T-cell (primary cell): Measurements from ENCODE around the gene SLC35A4. TPM values are rescaled to one million over a fixed set of nuclear protein-coding genes. Genes with fewer than 3 reads are reported as not detected.

Source experiments
- ATAC-seq, 4 experiments: fragments of 200-7000 bp in 3 of 4; fragments of 150-1000 bp in 1 of 4; cut with Tn5 transposase; replicated peaks in 1 of 4; 1 replicate in 3 of 4; 2 replicates in 1 of 4; pipeline ENCODE4 v1.10.0; 2021; ENCODE audit warnings: moderate library complexity in 3 of 4, mild to moderate bottlenecking in 2 of 4, moderate number of reproducible peaks in 1 of 4
- CTCF ChIA-PET, 2 donors: fragments of 300-600 bp; sonication (Branson Sonifier 250); formaldehyde crosslinking; loops; one replicate each; lab custom pipeline; 2022; ENCODE audit warnings: antibody characterized with exemption in 2 of 2; lab: Charles Lee
- POLR2A ChIA-PET, 2 donors: fragments of 300-600 bp; sonication (Branson Sonifier 250); formaldehyde crosslinking; loops; one replicate each; lab custom pipeline; 2022; ENCODE audit warnings: antibody characterized with exemption in 2 of 2; lab: Charles Lee
- DNase-seq, 35 experiments: peaks; one replicate each; pipeline versions ENCODE4 v3.0.0 to v3.0.0-alpha.2; 2013 to 2023
- H3K27ac ChIP-seq: one replicate; pipeline ENCODE4 v1.5.1; 2013; ENCODE audit warnings: low read length
- H3K27me3 ChIP-seq, 2 experiments: replicated peaks in 1 of 2; 1 replicate in 1 of 2; 2 replicates in 1 of 2; pipeline versions ENCODE4 v1.6.1 to v1.7.0; 2013; ENCODE audit warnings: low read length in 1 of 2, mixed read lengths in 1 of 2; ENCODE audit not compliant: control insufficient read depth in 2 of 2, insufficient read depth in 2 of 2; ENCODE audit errors: extremely low read depth in 1 of 2
- H3K36me3 ChIP-seq, 2 donors: 1 replicate in 1 of 2; 2 replicates in 1 of 2; pipeline versions ENCODE4 v1.6.1 to v1.7.0; 2013; ENCODE audit warnings: low read length in 1 of 2; ENCODE audit not compliant: control insufficient read depth in 2 of 2, insufficient read depth in 1 of 2; ENCODE audit errors: extremely low read depth in 1 of 2
- H3K4me1 ChIP-seq, 2 experiments: 1 replicate in 1 of 2; 2 replicates in 1 of 2; pipeline versions ENCODE4 v1.6.1 to v1.7.0; 2013; ENCODE audit warnings: low read length in 2 of 2, mixed read lengths in 1 of 2; ENCODE audit not compliant: insufficient read depth in 2 of 2, control insufficient read depth in 1 of 2; ENCODE audit errors: extremely low read depth in 1 of 2
- H3K4me3 ChIP-seq, 2 donors: 1 replicate in 1 of 2; 2 replicates in 1 of 2; pipeline versions ENCODE4 v1.5.1 to v1.7.0; 2013; ENCODE audit warnings: mild to moderate bottlenecking in 2 of 2, low read length in 1 of 2, moderate library complexity in 1 of 2; ENCODE audit not compliant: control insufficient read depth in 1 of 2; ENCODE audit errors: extremely low read depth in 1 of 2
- H3K9me3 ChIP-seq: 2 replicates; pipeline ENCODE4 v1.7.0; 2013
- H3K27ac Mint-ChIP-seq, 2 donors: one replicate each; pipeline ENCODE4 v1.8.0; 2020 to 2021; ENCODE audit warnings: mild to moderate bottlenecking in 2 of 2, mixed read lengths in 2 of 2
- H3K27me3 Mint-ChIP-seq, 2 donors: one replicate each; pipeline ENCODE4 v1.8.0; 2021 to 2022; ENCODE audit warnings: mixed read lengths in 2 of 2
- H3K36me3 Mint-ChIP-seq: one replicate; pipeline ENCODE4 v1.8.0; 2021; ENCODE audit warnings: mixed read lengths
- H3K4me1 Mint-ChIP-seq, 3 donors: one replicate each; pipeline ENCODE4 v1.8.0; 2020 to 2022; ENCODE audit warnings: mixed read lengths in 3 of 3, mild to moderate bottlenecking in 1 of 3
- H3K4me3 Mint-ChIP-seq, 3 donors: one replicate each; pipeline ENCODE4 v1.8.0; 2020 to 2022; ENCODE audit warnings: mild to moderate bottlenecking in 3 of 3, mixed read lengths in 3 of 3, moderate library complexity in 3 of 3
- H3K9me3 Mint-ChIP-seq, 3 donors: one replicate each; pipeline ENCODE4 v1.8.0; 2020 to 2022; ENCODE audit warnings: mixed read lengths in 3 of 3
- WGBS: methylation state at CpG from one replicate; pipeline ENCODE4 v1.1.5; 2013; ENCODE audit warnings: missing lambda C conversion rate; ENCODE audit not compliant: insufficient coverage; 5-methylcytosine and 5-hydroxymethylcytosine counted together
- total RNA-seq, 35 experiments: library from RNA in 6 of 35; stranded (reverse) in 6 of 35; fragments of 120-200 nt in 1 of 35; gene quantifications; one replicate each; pipeline versions ENCODE4 v1.2.1 to v1.2.4 and lab custom pipeline; 2013 to 2026

The SLC35A4 gene
- total RNA-seq, 5 donors from 2014 or later (not counting 1 experiment from before 2014, with no cell fraction given), result 47.7 to 75.2 (median 72.4) TPM

DNA sequence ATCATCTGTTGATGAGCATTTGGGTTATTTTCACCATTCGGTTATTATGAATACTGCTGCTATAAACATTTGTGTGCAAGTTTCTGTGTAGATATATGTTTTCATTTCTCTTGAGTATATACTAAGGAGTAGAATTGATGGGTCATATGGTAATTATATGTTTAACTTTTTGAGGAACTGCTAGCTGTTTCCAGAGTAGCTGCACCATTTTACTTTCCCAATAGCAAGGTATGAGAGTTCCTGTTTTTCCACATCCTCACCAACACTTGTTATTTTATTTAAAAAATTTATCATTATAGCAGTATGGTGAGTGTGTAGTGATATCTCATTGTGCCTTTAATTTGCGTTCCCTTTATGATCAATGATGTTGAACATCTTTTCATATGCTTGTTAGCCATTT, 39.1 kb downstream of the SLC35A4 start:
- ATAC-seq, result no peak
- H3K4me3 Mint-ChIP-seq, result no peak overlapping the region
- H3K36me3 ChIP-seq, result no peaks in the 10 kb centered on the region
- no peaks in the 10 kb centered on the region for H3K4me1 Mint-ChIP-seq
- no peaks in the 10 kb centered on the region for H3K9me3 Mint-ChIP-seq
- DNase-seq, result no peak
- ChIA-PET POLR2A (no interaction called here), CTCF (no interaction called here)
- no peaks in the 10 kb centered on the region for H3K4me1 ChIP-seq
- H3K4me3 ChIP-seq, result no peak overlapping the region
- H3K27me3 Mint-ChIP-seq, result no peaks in the 10 kb centered on the region
- H3K36me3 Mint-ChIP-seq, result no peaks in the 10 kb centered on the region
- H3K9me3 ChIP-seq, result no peaks in the 10 kb centered on the region
- H3K27ac Mint-ChIP-seq, result no peak overlapping the region
- WGBS, result 100% methylated on average over 1 of the region's 2 CpGs
- H3K27me3 ChIP-seq, result peaks cover 0 to 2% of the 10 kb centered on the region in 2 experiments
- H3K27ac ChIP-seq, result no peak overlapping the region

GRCh38 chr5:140605879-140606278, 41.3 kb downstream of the SLC35A4 start:
- Histone ChIP-seq H3K9me3 (no peaks in the 10 kb centered on the region), H3K4me1 (peaks cover 0 to 6% of the 10 kb centered on the region in 2 experiments), H3K36me3 (no peaks in the 10 kb centered on the region), H3K4me3 (no peak overlapping the region), H3K27ac (no peak overlapping the region), H3K27me3 (peaks cover 0 to 5% of the 10 kb centered on the region in 2 experiments)
- no peak overlapping the region for H3K4me3 Mint-ChIP-seq
- H3K4me1 Mint-ChIP-seq, result peaks cover 1 to 5% (median 3%) of the 10 kb centered on the region in 3 donors
- CTCF ChIA-PET, result no interaction called here
- POLR2A ChIA-PET, result interaction anchor here in 1 of 2 donors (0.6 kb wide), 1 partner anchor 191 kb away, joined by 5 read pairs; no protein-coding TSS in a partner anchor
- no peak overlapping the region for H3K27ac Mint-ChIP-seq
- no CpG with 5 or more reads among the region's 3 CpGs for WGBS
- no peaks in the 10 kb centered on the region for H3K9me3 Mint-ChIP-seq
- H3K36me3 Mint-ChIP-seq, result no peaks in the 10 kb centered on the region
- no peak for DNase-seq
- no peak for ATAC-seq
- H3K27me3 Mint-ChIP-seq, result no peaks in the 10 kb centered on the region

GRCh38 chr5:140607031-140607430, 42.4 kb downstream of the SLC35A4 start:
- peaks cover 7 to 9% (median 9%) of the 10 kb centered on the region in 3 donors for H3K4me1 Mint-ChIP-seq
- no peaks in the 10 kb centered on the region for H3K9me3 Mint-ChIP-seq
- H3K4me3 Mint-ChIP-seq, result no peak overlapping the region
- no peaks in the 10 kb centered on the region for H3K36me3 Mint-ChIP-seq
- Histone ChIP-seq H3K4me1 (peaks cover 0 to 6% of the 10 kb centered on the region in 2 experiments), H3K27me3 (peaks cover 0 to 5% of the 10 kb centered on the region in 2 experiments), H3K36me3 (no peaks in the 10 kb centered on the region), H3K9me3 (no peaks in the 10 kb centered on the region), H3K4me3 (no peak overlapping the region), H3K27ac (no peak overlapping the region)
- no peak for ATAC-seq
- ChIA-PET POLR2A (no interaction called here), CTCF (interaction anchor here in 1 of 2 donors (0.7 kb wide), 1 partner anchor 30 kb away, joined by 3 read pairs; no protein-coding TSS in a partner anchor)
- H3K27ac Mint-ChIP-seq, result no peak overlapping the region
- no peak for DNase-seq
- no CpG with 5 or more reads among the region's 2 CpGs for WGBS
- H3K27me3 Mint-ChIP-seq, result peaks cover 4 to 9% of the 10 kb centered on the region in 2 donors

DNA sequence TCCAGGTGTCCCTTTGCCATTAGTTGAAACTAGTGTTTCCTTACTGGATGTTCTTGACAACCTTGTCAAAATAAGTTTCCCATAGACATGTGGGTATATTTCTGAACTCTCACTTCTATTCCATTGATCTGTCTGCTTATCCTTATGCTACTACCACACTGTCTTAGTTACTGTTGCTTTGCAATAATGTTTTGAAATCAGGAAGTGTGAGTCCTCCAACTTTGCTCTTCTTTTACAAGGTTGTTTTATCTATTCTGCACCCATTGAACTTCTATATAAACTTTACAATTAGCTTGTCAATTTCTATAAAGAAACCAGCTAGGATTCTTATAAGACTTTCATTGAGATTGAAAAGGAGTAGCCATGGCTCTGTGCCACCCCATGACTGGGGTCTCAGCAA, 44.1 kb downstream of the SLC35A4 start:
- Mint-ChIP-seq H3K36me3 (no peaks in the 10 kb centered on the region), H3K4me3 (no peak overlapping the region), H3K27ac (no peak overlapping the region), H3K4me1 (peaks cover 8 to 17% (median 15%) of the 10 kb centered on the region in 3 donors), H3K9me3 (no peaks in the 10 kb centered on the region), H3K27me3 (peaks cover 11 to 14% of the 10 kb centered on the region in 2 donors)
- Histone ChIP-seq H3K27me3 (peaks cover 0 to 14% of the 10 kb centered on the region in 2 experiments), H3K4me1 (peaks cover 0 to 6% of the 10 kb centered on the region in 2 experiments), H3K4me3 (no peak overlapping the region), H3K9me3 (no peaks in the 10 kb centered on the region), H3K36me3 (no peaks in the 10 kb centered on the region), H3K27ac (no peak overlapping the region)
- POLR2A ChIA-PET, result no interaction called here
- no peak for DNase-seq
- no peak for ATAC-seq
- CTCF ChIA-PET, result interaction anchor here in 1 of 2 donors (0.5 kb wide), 1 partner anchor 21 kb away, joined by 4 read pairs; no protein-coding TSS in a partner anchor

GRCh38 chr5:140609126-140609525, 44.5 kb downstream of the SLC35A4 start:
- peaks cover 0 to 14% of the 10 kb centered on the region in 2 experiments for H3K27me3 ChIP-seq
- Mint-ChIP-seq H3K4me3 (no peak overlapping the region), H3K27ac (no peak overlapping the region), H3K4me1 (peaks cover 8 to 17% (median 15%) of the 10 kb centered on the region in 3 donors), H3K9me3 (no peaks in the 10 kb centered on the region), H3K27me3 (peaks cover 11 to 14% of the 10 kb centered on the region in 2 donors), H3K36me3 (no peaks in the 10 kb centered on the region)
- peaks cover 0 to 6% of the 10 kb centered on the region in 2 experiments for H3K4me1 ChIP-seq
- ChIA-PET POLR2A (no interaction called here), CTCF (no interaction called here)
- H3K36me3 ChIP-seq, result no peaks in the 10 kb centered on the region
- H3K27ac ChIP-seq, result no peak overlapping the region
- DNase-seq (no peak), ATAC-seq (no peak)
- WGBS, result 56% methylated on average over 3 of the region's 4 CpGs
- H3K4me3 ChIP-seq, result no peak overlapping the region
- H3K9me3 ChIP-seq, result no peaks in the 10 kb centered on the region

DNA sequence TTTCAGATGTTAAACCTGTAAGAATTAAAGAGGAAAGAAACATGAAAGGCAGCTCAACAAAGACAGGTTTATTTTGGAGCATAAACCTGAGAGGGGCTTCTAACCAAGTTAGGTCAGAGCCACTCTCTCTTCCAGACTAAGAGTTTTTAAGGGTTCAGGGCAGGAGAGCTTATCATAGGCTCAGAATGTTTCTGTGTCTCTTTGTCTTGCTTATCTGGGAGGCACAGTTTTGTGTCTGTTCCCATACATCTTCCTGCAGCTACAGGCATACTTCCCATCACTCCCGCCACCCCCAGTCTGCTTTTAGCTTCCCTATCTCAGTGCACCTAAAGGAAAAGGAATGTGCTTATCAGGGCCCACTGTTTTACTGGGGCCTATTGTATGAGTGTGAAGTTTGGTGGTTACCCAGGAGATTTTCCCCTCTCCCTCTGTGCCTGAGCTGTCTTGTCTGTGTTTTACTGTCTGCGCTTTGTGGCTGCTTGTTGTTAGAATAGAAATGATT, 46.4 kb downstream of the SLC35A4 start:
- H3K27me3 ChIP-seq, result peaks cover 0 to 18% of the 10 kb centered on the region in 2 experiments
- H3K36me3 ChIP-seq, result no peaks in the 10 kb centered on the region
- Mint-ChIP-seq H3K9me3 (no peaks in the 10 kb centered on the region), H3K27me3 (peaks cover 14 to 15% of the 10 kb centered on the region in 2 donors), H3K27ac (no peak overlapping the region), H3K4me3 (no peak overlapping the region), H3K4me1 (peaks cover 8 to 17% (median 15%) of the 10 kb centered on the region in 3 donors), H3K36me3 (no peaks in the 10 kb centered on the region)
- no peak overlapping the region for H3K4me3 ChIP-seq
- ChIA-PET POLR2A (no interaction called here), CTCF (interaction anchor here in 1 of 2 donors (0.7 kb wide), 1 partner anchor 206 kb away, joined by 4 read pairs; no protein-coding TSS in a partner anchor)
- no peak overlapping the region for H3K27ac ChIP-seq
- ATAC-seq, result no peak
- peaks cover 0 to 6% of the 10 kb centered on the region in 2 experiments for H3K4me1 ChIP-seq
- H3K9me3 ChIP-seq, result no peaks in the 10 kb centered on the region
- DNase-seq, result no peak
- WGBS, result 50% methylated on average over 1 of the region's 2 CpGs
